ENCODE results near the gene PWP1.

DNA sequence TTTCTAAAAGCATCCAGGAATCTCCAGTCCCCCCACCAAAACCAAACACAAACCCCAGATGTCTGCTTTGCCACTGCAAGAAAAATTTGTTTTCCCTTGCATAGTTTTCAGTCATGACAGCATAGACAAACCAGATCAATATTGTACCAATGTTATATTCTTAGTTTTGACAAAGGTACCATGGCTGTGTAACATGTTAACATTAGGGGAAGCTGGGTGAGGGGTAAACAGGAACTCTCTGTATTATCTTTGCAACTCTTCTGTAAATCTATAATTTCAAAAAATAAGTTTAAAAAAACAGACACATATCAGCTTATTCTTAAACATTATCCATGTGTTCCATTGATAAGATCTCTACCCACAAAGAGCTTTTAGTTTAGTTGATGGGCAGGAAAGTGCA is 44.4 kb upstream of the PWP1 start:
- TF ChIP-seq POLR2A (IDR thresholded peaks at IDR 0.05): no peak
- TF ChIP-seq CTCF (IDR thresholded peaks at IDR 0.05): no peak
- TF ChIP-seq EP300 (IDR thresholded peaks at IDR 0.05): no peak
